ENCODE measurements around the gene IL1B.

GRCh38 chr2:112798979-112799975, 37.3 kb downstream of the IL1B start:
- TF ChIP-seq POLR2AphosphoS5 (IDR thresholded peaks at IDR 0.05) (no peak), CTCF (IDR thresholded peaks at IDR 0.05; ENCODE audit: poor library complexity, severe bottlenecking) (no peak), TAF1 (IDR thresholded peaks at IDR 0.05; ENCODE audit: low read depth) (no peak), EP300 (conservative IDR thresholded peaks at IDR 0.05; ENCODE audit: poor library complexity, severe bottlenecking) (no peak), REST (IDR thresholded peaks at IDR 0.05; ENCODE audit: borderline replicate concordance) (no peak), EZH2 (IDR thresholded peaks at IDR 0.05; ENCODE audit: borderline replicate concordance, insufficient read depth, low read length, poor library complexity, severe bottlenecking) (no peak)
